ENCODE data around the gene PRKG1. TPM values are rescaled to one million over a fixed set of nuclear protein-coding genes. Genes with fewer than 3 reads are reported as not detected.

The PRKG1 gene
- total and polyA plus RNA-seq, 2 of the 8 experiments (the other 6 are each of a cell fraction or from before 2014, with no cell fraction given) = 4.2 to 15.2 TPM

- Histone ChIP-seq H2BK12ac (ENCODE audit: low read depth, low read length) (no peak overlapping the region), H3K9ac (replicated peaks in 1 of 4; ENCODE audit: extremely low read depth in 1 of 4, low read depth in 3 of 4, low read length in 3 of 4) (no peak overlapping the region), H3K79me1 (ENCODE audit: low read depth, low read length) (no peaks in the 10 kb centered on the region), H3K23me2 (ENCODE audit: low read depth, low read length) (no peaks in the 10 kb centered on the region), H3K79me2 (ENCODE audit: control insufficient read depth in 1 of 2, insufficient read depth in 2 of 2, low read length in 2 of 2) (no peaks in the 10 kb centered on the region), H2AK5ac (ENCODE audit: low read depth, low read length) (no peak overlapping the region), H3K36me3 (ENCODE audit: control insufficient read depth in 2 of 4, insufficient read depth in 4 of 4, low read length in 3 of 4) (no peaks in the 10 kb centered on the region), H3K14ac (ENCODE audit: insufficient read length) (no peak overlapping the region), H3K4ac (replicated peaks; ENCODE audit: insufficient read length, low read depth, low read length) (no peak overlapping the region), H4K91ac (replicated peaks; ENCODE audit: insufficient read length, low read length) (no peak overlapping the region), H3K56ac (replicated peaks; ENCODE audit: insufficient read length, low read depth, low read length) (no peak overlapping the region), H2BK5ac (ENCODE audit: low read depth, low read length) (no peak overlapping the region), H4K5ac (ENCODE audit: insufficient read length, low read depth, low read length) (no peak overlapping the region), H4K8ac (ENCODE audit: extremely low read depth, insufficient read depth, low read length) (no peak overlapping the region), H2BK20ac (ENCODE audit: low read length) (no peak overlapping the region), H3K23ac (ENCODE audit: insufficient read length) (no peak overlapping the region), H3K27ac (ENCODE audit: low read depth, low read length) (no peak overlapping the region), H2AFZ (ENCODE audit: low read length) (peak overlapping the region; percentile 77; the same call in 1 of the 2 replicates), H4K20me1 (replicated peaks in 1 of 2; ENCODE audit: control insufficient read depth in 1 of 2, insufficient read depth in 2 of 2, low read length in 2 of 2) (no peaks in the 10 kb centered on the region), H2BK15ac (ENCODE audit: low read length) (no peak overlapping the region), H3K4me2 (ENCODE audit: insufficient read depth in 1 of 2, low read depth in 2 of 2, low read length in 2 of 2) (no peak overlapping the region), H3K4me1 (replicated peaks in 1 of 4; ENCODE audit: control insufficient read depth in 3 of 4, insufficient read depth in 4 of 4, low read length in 3 of 4) (no peaks in the 10 kb centered on the region), H3K4me3 (ENCODE audit: extremely low read depth in 1 of 4, insufficient read depth in 2 of 4, low read depth in 3 of 4, low read length in 4 of 4) (no peak overlapping the region), H3K9me3 (ENCODE audit: insufficient read depth in 2 of 2, low read depth in 1 of 2, low read length in 1 of 2) (no peaks in the 10 kb centered on the region), H2BK120ac (replicated peaks; ENCODE audit: low read depth, low read length) (no peak overlapping the region), H3K18ac (ENCODE audit: extremely low read depth, low read length) (no peak overlapping the region), H3K27me3 (replicated peaks in 1 of 4; ENCODE audit: control insufficient read depth in 3 of 4, extremely low read depth in 1 of 4, insufficient read depth in 3 of 4, low read length in 3 of 4) (no peaks in the 10 kb centered on the region)
- no peak for DNase-seq (ENCODE audit: low read depth in 1 of 2, low spot score in 2 of 2)
- TF ChIP-seq GTF2F1 (IDR thresholded peaks at IDR 0.05; ENCODE audit: borderline replicate concordance, low read depth, low read length) (no peak), EP300 (IDR thresholded peaks at IDR 0.05; ENCODE audit: borderline replicate concordance in 1 of 2, low read depth in 2 of 2, low read length in 2 of 2) (no peak), YY1 (IDR thresholded peaks at IDR 0.05; ENCODE audit: low read depth, low read length) (peak; percentile 83), CTBP2 (IDR thresholded peaks at IDR 0.05; ENCODE audit: borderline replicate concordance, insufficient read depth, insufficient read length, low read length) (no peak), GABPA (IDR thresholded peaks at IDR 0.05; ENCODE audit: borderline replicate concordance, insufficient read depth, low read length) (no peak)
- FAIRE-seq = peak; percentile 88
- POLR2A ChIA-PET (ENCODE audit: partially characterized antibody) = interaction anchor here (1.1 kb wide), 1 partner anchor 74 kb away, joined by 3 read pairs; no protein-coding TSS in a partner anchor
- CTCF ChIA-PET (ENCODE audit: partially characterized antibody) = no interaction called here
These were observed 1032.6 kb downstream of the PRKG1 start for GRCh38 chr10:52106899-52107298.

All from H1 (cell line).